ENCODE results near the gene S100A4.
"Not testable (repeated sequence)": the region's sequence is repeated elsewhere in the genome, so short reads cannot be mapped to it uniquely, and the experiment has no call there.

S100A4 gene

DNA sequence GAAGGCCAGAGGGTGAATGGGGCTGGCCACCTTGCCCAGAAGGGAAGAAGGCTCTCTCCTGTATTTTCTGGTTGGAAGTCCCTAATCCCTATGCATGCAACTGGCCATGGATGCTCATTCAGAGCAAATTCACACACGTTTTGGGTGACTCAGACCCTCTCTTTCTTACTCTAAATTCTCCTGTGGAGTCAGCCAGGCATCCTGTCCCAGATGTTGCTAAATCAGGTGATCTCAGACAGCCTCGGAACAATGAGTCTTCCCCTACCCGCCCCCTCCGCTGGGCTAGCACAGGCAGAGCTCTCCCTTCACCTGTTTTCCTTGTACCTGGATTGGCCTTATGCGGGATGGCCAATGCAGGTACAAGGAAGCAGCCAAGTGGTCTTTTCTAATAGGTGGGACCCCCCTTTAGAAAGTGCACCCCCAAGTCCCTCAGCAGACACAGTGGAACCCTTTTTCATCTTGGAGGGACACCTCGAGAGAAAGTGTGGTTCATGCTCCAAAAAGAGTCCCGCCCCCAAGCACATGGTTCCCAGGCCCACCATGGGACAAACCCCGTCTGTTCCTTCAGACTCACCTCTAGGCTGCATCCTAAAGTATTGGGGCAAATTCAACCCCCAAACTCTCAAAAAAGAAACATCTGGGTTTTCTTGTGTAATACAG, 18.5 kb downstream of the S100A4 start:
- no peak overlapping the region for H3K27ac ChIP-seq
- no peak for TF ChIP-seq ZFX (IDR thresholded peaks at IDR 0.05)
- TF ChIP-seq, protein P1, sequence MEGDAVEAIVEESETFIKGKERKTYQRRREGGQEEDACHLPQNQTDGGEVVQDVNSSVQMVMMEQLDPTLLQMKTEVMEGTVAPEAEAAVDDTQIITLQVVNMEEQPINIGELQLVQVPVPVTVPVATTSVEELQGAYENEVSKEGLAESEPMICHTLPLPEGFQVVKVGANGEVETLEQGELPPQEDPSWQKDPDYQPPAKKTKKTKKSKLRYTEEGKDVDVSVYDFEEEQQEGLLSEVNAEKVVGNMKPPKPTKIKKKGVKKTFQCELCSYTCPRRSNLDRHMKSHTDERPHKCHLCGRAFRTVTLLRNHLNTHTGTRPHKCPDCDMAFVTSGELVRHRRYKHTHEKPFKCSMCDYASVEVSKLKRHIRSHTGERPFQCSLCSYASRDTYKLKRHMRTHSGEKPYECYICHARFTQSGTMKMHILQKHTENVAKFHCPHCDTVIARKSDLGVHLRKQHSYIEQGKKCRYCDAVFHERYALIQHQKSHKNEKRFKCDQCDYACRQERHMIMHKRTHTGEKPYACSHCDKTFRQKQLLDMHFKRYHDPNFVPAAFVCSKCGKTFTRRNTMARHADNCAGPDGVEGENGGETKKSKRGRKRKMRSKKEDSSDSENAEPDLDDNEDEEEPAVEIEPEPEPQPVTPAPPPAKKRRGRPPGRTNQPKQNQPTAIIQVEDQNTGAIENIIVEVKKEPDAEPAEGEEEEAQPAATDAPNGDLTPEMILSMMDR (conservative IDR thresholded peaks at IDR 0.05): no peak

DNA sequence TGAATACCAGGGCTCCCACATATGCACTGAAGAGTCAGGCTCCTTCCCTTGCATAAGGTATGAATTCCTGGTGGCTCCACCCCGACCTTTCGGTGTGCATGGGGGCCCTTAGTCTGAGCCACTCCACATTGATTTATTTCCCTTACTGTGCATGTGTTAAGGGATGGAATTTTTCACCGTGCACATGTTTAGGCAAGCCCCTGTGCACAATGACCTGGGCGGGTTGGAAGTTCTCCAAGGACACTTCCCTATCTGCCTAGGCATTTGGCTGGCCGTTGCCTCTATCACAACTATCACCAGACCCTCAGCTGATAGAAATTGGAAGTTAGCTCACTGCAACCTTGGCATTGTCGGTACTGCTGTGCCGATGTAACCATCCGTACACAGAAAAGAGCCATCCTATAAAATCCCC, 19.5 kb downstream of the S100A4 start:
- TF ChIP-seq, protein P1 (conservative IDR thresholded peaks at IDR 0.05): no peak
- no peak for TF ChIP-seq ZFX (IDR thresholded peaks at IDR 0.05)
- H3K27ac ChIP-seq: no peak overlapping the region

DNA sequence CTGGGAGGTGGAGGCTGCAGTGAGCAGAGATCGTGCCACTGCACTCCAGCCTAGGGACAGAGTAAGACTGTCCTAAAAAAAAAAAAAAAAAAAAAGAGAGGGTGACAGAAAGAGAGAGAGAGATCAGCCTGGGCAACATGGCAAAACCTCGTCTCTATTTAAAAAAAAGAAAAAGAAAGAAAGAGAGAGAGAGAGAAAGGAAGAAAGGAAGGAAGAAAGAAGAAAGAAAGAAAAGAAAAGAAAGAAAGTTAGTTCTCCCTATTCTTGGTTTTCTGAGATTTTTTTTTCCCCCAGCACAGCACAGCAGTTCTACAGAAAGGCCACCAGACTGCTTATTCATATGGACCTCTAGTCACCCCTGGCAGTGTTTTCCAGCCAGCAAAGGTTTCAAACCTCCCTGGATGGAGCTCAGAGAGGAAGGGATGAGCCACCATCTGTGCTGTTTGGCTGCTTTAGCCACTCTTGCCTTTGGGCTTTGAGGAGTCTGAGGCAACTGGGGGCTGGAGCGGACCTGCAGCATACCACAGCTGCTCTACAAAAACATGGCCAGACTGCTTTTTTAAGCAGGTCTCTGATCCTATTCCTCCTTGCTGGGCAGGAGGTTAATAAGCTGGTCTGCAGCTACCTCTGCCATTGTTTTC, 20.4 kb downstream of the S100A4 start:
- no peak for TF ChIP-seq ZFX (IDR thresholded peaks at IDR 0.05)
- TF ChIP-seq, protein P1 (conservative IDR thresholded peaks at IDR 0.05): no peak
- H3K27ac ChIP-seq: no peak overlapping the region

DNA sequence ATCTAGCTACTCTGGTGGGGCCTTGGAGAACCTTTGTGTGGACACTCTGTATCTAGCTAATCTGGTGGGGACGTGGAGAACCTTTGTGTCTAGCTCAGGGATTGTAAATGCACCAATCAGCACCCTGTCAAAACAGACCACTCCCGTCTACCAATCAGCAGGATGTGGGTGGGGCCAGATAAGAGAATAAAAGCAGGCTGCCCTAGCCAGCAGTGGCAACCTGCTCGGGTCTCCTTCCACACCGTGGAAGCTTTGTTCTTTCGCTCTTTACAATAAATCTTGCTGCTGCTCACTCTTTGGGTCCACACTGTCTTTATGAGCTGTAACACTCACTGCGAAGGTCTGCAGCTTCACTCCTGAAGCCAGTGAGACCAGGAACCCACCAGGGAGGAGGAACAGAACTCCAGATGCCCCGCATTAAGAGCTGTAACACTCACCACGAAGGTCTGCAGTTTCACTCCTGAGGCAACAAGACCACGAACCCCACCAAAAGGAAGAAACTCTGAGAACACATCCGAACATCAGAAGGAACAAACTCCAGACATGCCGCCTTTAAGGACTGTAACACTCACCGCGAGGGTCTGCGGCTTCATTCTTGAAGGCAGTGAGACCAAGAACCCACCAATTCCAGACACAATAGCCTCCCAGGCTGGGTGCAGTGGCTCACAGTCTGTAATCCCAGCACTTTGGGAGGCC, 23.1 kb downstream of the S100A4 start:
- not testable (repeated sequence) for H3K27ac ChIP-seq

DNA sequence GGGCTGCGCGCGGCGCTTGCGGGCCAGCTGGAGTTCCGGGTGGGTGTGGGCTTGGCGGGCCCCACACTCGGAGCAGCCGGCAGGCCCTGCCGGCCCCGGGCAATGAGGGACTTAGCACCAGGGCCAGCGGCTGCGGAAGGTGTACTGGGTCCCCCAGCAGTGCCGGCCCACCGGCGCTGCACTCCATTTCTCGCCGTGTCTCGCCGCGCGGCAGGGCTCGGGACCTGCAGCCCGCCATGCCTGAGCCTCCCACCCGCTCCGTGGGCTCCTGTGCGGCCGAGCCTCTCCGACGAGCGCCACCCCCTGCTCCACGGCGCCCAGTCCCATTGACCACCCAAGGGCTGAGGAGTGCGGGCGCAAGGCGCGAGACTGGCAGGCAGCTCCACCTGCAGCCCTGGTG, 23.8 kb downstream of the S100A4 start:
- H3K27ac ChIP-seq: not testable (repeated sequence)

DNA sequence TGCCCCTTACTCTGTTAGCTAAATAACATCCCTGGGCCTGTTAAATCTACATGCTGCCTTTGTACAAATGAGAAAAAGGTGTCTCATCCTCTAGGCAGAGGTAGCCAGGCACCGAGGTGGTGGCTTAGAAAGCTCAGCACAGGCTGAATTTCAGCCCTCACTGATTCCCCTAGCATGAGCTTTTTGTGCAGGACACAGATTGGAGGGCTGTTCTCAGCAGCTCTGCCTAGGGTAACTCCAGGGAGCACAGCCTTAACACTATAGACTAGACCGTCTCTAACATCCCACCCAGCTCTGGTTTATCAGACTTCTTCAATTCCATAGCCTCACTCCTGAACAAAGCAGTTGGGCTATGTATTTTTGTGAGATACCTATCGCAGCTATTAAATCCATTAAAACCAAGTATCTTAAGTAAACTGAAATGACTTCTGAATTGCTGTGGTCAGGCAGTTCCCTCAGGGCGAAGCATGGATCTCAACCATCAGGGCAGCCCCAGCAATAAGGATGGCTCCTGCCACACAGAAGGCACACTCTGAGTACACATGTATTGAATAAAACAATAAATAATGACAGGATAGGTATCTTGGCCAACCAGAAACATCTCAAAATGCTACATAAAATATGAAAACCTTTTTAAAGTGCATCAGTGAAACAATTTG, 24.7 kb downstream of the S100A4 start:
- no peak overlapping the region for H3K27ac ChIP-seq

DNA sequence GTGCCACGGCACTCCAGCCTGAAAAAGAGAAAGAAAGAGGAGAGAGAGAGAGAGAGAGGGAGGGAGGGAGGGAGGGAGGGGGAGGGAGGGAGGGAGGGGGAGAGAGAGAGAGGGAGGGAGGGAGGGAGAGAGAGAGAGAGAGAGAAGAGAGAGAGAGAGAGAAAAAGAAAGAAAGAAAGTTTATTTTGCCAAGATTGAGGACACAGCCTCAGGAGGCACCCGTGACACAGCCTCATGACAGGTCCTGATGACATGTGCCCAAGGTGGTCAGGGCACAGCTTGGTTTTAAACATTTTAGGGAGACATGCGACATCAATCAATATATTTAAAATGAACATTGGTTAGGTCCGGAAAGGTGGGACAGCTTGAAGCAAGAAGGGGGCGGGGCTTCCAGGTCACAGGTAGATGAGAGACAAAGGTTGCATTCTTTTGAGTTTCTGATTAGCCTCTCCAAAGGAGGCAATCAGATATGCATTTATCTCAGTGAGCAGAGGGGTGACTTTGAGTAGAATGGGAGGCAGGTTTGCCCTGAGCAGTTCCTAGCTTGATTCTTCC, 25.4 kb downstream of the S100A4 start:
- H3K27ac ChIP-seq: not testable (repeated sequence)

More for the DNA sequence above, 24.7 kb downstream of the S100A4 start:
- TF ChIP-seq ZFX (IDR thresholded peaks at IDR 0.05): no peak
- TF ChIP-seq, protein P1 (conservative IDR thresholded peaks at IDR 0.05): no peak

DNA sequence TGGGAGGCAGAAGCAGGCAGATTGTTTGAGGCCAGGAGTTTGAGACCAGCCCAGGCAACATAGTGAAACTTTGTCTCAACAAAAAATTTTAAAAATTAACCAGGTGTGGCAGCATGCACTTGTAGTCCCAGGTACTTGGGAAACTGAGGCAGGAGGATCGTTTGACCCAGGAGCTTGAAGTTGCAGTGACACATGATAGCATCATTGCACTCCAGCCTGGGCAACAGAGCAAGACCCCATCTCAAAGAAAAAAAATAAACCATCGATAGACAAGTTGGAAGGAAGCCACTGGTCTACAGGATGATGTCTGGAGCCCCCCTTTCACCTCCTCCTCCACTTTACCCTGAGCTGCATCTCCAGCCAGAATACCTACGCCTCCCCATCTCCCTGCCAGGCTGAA, 26.4 kb downstream of the S100A4 start:
- H3K27ac ChIP-seq: no peak overlapping the region
- TF ChIP-seq, protein P1 (conservative IDR thresholded peaks at IDR 0.05): no peak
- no peak for TF ChIP-seq ZFX (IDR thresholded peaks at IDR 0.05)

Measured in C4-2B (cell line).